ENCODE measurements around the gene KNL1. TPM values are rescaled to one million over a fixed set of nuclear protein-coding genes. Genes with fewer than 3 reads are reported as not detected.

Gene KNL1
- total and polyA plus RNA-seq, 10 of the 15 experiments (the other 5 are each of a cell fraction or from before 2014, with no cell fraction given) = 10.9 to 55.5 (median 28.4) TPM

DNA sequence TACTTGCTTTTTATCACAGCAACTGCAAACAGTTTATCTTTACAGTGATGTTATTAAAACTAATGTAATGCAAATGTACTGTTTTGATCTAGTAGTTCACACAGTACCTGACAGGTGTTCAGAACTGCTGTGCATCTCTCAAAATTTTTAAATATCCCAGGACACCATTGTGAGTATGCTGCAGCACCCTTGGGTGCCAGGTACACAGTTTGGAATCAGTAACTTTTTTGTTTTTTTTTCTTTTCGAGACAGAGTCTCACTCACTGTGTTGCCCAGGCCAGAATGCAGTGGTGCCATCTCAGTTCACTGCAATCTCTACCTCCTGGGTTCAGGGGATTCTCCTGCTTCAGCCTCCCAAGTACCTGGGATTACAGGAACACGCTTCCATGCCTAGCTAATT lies 3.0 kb downstream of the KNL1 start:
- ATAC-seq (no peak), FAIRE-seq (no peak), DNase-seq (ENCODE audit: low read depth, low spot score) (no peak)
- WGBS (ENCODE audit: insufficient coverage, insufficient replicate concordance, low lambda C conversion rate, missing lambda C conversion rate) = 100% methylated on average over 2 of the region's 2 CpGs
- intact Hi-C loops (cut with micrococcal nuclease; ENCODE audit: unreplicated experiment) = loop anchor here (10.0 kb wide), 2 partner anchors 152 to 278 kb away; partner anchors contain the start of genes BAHD1 and RHOV
- ChIA-PET SMC1A (ENCODE audit: uncharacterized antibody, unreplicated experiment) (interaction anchor here (2.0 kb wide), 1 partner anchor 10 kb away, joined by 6 read pairs; no protein-coding TSS in a partner anchor), CTCF (interaction anchor here (1.5 kb wide), 1 partner anchor 30 kb away, joined by 4 read pairs; no protein-coding TSS in a partner anchor), POLR2A (interaction anchor here (0.6 to 0.7 kb wide), 2 partner anchors 248 to 295 kb away, joined by 6 to 9 read pairs; no protein-coding TSS in a partner anchor), RAD21 (ENCODE audit: unreplicated experiment) (interaction anchor here (0.7 kb wide), 1 partner anchor 1907 kb away, joined by 5 read pairs; no protein-coding TSS in a partner anchor)
- in situ Hi-C loops (cut with MboI) = no loop called here
- Histone ChIP-seq H3K79me2 (ENCODE audit: control insufficient read depth, insufficient read depth, low read length) (peaks cover 63% of the 10 kb centered on the region), H3K36me3 (ENCODE audit: control insufficient read depth in 2 of 2, insufficient read depth in 2 of 2, low read length in 1 of 2) (no peaks in the 10 kb centered on the region; a peak in 1 of 4 replicates), H3K9ac (ENCODE audit: control insufficient read depth, insufficient read depth, low read length) (no peak overlapping the region), H3K27ac (ENCODE audit: control insufficient read depth, insufficient read depth) (no peak overlapping the region), H3K9me3 (replicated peaks; ENCODE audit: control insufficient read depth, insufficient read depth, low read length) (no peaks in the 10 kb centered on the region; the same call in 2 of the 3 replicates), H3K4me1 (ENCODE audit: control insufficient read depth, insufficient read depth, low read length) (peaks cover 6% of the 10 kb centered on the region; the same call in 1 of the 2 replicates), H3K27me3 (replicated peaks in 1 of 2; ENCODE audit: control insufficient read depth in 2 of 2, insufficient read depth in 2 of 2, low read length in 1 of 2) (no peaks in the 10 kb centered on the region), H4K20me1 (ENCODE audit: control insufficient read depth, insufficient read depth) (no peaks in the 10 kb centered on the region), H3K4me3 (no peak overlapping the region), H3K4me2 (ENCODE audit: control insufficient read depth, insufficient read depth) (peak overlapping the region; percentile 38; the same call in 1 of the 2 replicates), H2AFZ (ENCODE audit: control insufficient read depth, low read depth, low read length) (peak overlapping the region; percentile 16; the same call in 1 of the 2 replicates)
- TF ChIP-seq ZNF622 (IDR thresholded peaks at IDR 0.05) = no peak
- TF ChIP-seq KAT2A (conservative IDR thresholded peaks at IDR 0.05; ENCODE audit: control insufficient read depth, low read depth, low read length) = no peak
- no peak for TF ChIP-seq ASH2L (IDR thresholded peaks at IDR 0.05; ENCODE audit: borderline replicate concordance, low read depth)
- no TSS peak for BruUV-seq (replicated peaks)

DNA sequence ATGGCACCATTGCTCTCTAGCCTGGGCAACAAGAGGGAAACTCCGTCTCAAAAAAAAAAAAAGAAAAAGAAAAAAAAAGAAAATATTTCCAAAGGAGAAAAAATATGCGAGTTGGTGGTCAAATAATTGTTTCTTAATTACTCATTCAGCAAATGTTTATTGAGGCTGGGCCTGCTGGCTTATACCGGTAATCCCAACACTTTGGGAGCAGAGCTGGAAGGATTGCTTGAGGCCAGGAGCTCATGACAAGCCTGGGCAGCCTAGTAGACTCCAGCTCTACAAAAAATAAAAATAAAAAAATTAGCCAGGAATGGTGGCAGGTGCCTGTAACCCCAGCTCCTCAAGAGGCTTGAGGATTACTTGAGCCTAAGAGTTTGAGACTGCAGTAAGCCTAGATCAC lies 4.1 kb downstream of the KNL1 start:
- Histone ChIP-seq H3K27me3 (replicated peaks in 1 of 2; ENCODE audit: control insufficient read depth in 2 of 2, insufficient read depth in 2 of 2, low read length in 1 of 2) (no peaks in the 10 kb centered on the region), H3K9ac (ENCODE audit: control insufficient read depth, insufficient read depth, low read length) (no peak overlapping the region), H3K9me3 (replicated peaks; ENCODE audit: control insufficient read depth, insufficient read depth, low read length) (no peaks in the 10 kb centered on the region; the same call in 2 of the 3 replicates), H3K36me3 (ENCODE audit: control insufficient read depth in 2 of 2, insufficient read depth in 2 of 2, low read length in 1 of 2) (no peaks in the 10 kb centered on the region; a peak in 1 of 4 replicates), H3K4me3 (no peak overlapping the region), H3K4me1 (ENCODE audit: control insufficient read depth, insufficient read depth, low read length) (peaks cover 4% of the 10 kb centered on the region; the same call in 1 of the 2 replicates), H3K27ac (ENCODE audit: control insufficient read depth, insufficient read depth) (0 out of 2 replicates have a peak overlapping the region, but pooled peaks have one; percentile 25), H2AFZ (ENCODE audit: control insufficient read depth, low read depth, low read length) (peak overlapping the region; percentile 17; the same call in 1 of the 2 replicates), H4K20me1 (ENCODE audit: control insufficient read depth, insufficient read depth) (no peaks in the 10 kb centered on the region), H3K4me2 (ENCODE audit: control insufficient read depth, insufficient read depth) (no peak overlapping the region), H3K79me2 (ENCODE audit: control insufficient read depth, insufficient read depth, low read length) (peaks cover 63% of the 10 kb centered on the region)
- POLR2A ChIA-PET = interaction anchor here (0.5 to 1.0 kb wide), 5 partner anchors 9 to 276 kb away, joined by 3 to 4 read pairs (median 3); partner anchors contain the start of gene RHOV
- DNase-seq (ENCODE audit: low read depth, low spot score) = no peak
- RAD21 ChIA-PET (ENCODE audit: unreplicated experiment) = interaction anchor here (0.8 to 2.1 kb wide), 3 partner anchors 8 to 44 kb away, joined by 4 to 10 read pairs (median 5); partner anchors contain the start of gene RPUSD2
- no peak for FAIRE-seq
- in situ Hi-C loops (cut with MboI) = no loop called here
- no TSS peak for BruUV-seq (replicated peaks)
- ATAC-seq = no peak
- CTCF ChIA-PET = interaction anchor here (0.7 to 6.7 kb wide), 8 partner anchors 8 to 156 kb away, joined by 3 to 50 read pairs (median 4); no protein-coding TSS in a partner anchor
- intact Hi-C loops (cut with micrococcal nuclease; ENCODE audit: unreplicated experiment) = loop anchor here (10.0 kb wide), 2 partner anchors 153 to 277 kb away; partner anchors contain the start of genes BAHD1 and RHOV
- WGBS (ENCODE audit: insufficient coverage, insufficient replicate concordance, low lambda C conversion rate, missing lambda C conversion rate) = 33% methylated on average over 2 of the region's 3 CpGs
- SMC1A ChIA-PET (ENCODE audit: uncharacterized antibody, unreplicated experiment) = interaction anchor here (0.6 to 2.0 kb wide), 10 partner anchors 8 to 158 kb away, joined by 3 to 12 read pairs (median 4); partner anchors contain the start of gene CCDC32
- no peak for TF ChIP-seq NFXL1 (IDR thresholded peaks at IDR 0.05; ENCODE audit: borderline replicate concordance)
- no peak for TF ChIP-seq BCL11A (IDR thresholded peaks at IDR 0.05; ENCODE audit: low read depth, low read length)
- TF ChIP-seq MTA2 (IDR thresholded peaks at IDR 0.05; ENCODE audit: low read depth) = no peak
- no peak for TF ChIP-seq SREBF1 (IDR thresholded peaks at IDR 0.05; ENCODE audit: low read length)
- no peak for TF ChIP-seq TAF1 (IDR thresholded peaks at IDR 0.05; ENCODE audit: borderline replicate concordance, low read depth, low read length)
- TF ChIP-seq, protein P1, sequence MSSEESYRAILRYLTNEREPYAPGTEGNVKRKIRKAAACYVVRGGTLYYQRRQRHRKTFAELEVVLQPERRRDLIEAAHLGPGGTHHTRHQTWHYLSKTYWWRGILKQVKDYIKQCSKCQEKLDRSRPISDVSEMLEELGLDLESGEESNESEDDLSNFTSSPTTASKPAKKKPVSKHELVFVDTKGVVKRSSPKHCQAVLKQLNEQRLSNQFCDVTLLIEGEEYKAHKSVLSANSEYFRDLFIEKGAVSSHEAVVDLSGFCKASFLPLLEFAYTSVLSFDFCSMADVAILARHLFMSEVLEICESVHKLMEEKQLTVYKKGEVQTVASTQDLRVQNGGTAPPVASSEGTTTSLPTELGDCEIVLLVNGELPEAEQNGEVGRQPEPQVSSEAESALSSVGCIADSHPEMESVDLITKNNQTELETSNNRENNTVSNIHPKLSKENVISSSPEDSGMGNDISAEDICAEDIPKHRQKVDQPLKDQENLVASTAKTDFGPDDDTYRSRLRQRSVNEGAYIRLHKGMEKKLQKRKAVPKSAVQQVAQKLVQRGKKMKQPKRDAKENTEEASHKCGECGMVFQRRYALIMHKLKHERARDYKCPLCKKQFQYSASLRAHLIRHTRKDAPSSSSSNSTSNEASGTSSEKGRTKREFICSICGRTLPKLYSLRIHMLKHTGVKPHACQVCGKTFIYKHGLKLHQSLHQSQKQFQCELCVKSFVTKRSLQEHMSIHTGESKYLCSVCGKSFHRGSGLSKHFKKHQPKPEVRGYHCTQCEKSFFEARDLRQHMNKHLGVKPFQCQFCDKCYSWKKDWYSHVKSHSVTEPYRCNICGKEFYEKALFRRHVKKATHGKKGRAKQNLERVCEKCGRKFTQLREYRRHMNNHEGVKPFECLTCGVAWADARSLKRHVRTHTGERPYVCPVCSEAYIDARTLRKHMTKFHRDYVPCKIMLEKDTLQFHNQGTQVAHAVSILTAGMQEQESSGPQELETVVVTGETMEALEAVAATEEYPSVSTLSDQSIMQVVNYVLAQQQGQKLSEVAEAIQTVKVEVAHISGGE (CRISPR knock-in tag; IDR thresholded peaks at IDR 0.05) = no peak
- no peak for TF ChIP-seq ZNF384 (IDR thresholded peaks at IDR 0.05; ENCODE audit: borderline replicate concordance, low read depth, low read length)
- no peak for TF ChIP-seq NFYB (IDR thresholded peaks at IDR 0.05; ENCODE audit: insufficient read depth, low read depth, low read length)
- TF ChIP-seq HDGF (IDR thresholded peaks at IDR 0.05) = no peak
- no peak for TF ChIP-seq NR2F1 (conservative IDR thresholded peaks at IDR 0.05)

All from GM12878 (cell line).